GM21717 (cell line): ENCODE results near the gene DAG1.
"Not testable (repeated sequence)": the region's sequence is repeated elsewhere in the genome, so short reads cannot be mapped to it uniquely, and the experiment has no call there.

ENCODE experiments used
- ATAC-seq: cut with Tn5 transposase; IDR thresholded peaks from one replicate; pipeline ENCODE4 v1.9.1; 2021; ENCODE audit warnings: mild to moderate bottlenecking, moderate library complexity; ENCODE audit not compliant: unreplicated experiment

Gene DAG1

DNA sequence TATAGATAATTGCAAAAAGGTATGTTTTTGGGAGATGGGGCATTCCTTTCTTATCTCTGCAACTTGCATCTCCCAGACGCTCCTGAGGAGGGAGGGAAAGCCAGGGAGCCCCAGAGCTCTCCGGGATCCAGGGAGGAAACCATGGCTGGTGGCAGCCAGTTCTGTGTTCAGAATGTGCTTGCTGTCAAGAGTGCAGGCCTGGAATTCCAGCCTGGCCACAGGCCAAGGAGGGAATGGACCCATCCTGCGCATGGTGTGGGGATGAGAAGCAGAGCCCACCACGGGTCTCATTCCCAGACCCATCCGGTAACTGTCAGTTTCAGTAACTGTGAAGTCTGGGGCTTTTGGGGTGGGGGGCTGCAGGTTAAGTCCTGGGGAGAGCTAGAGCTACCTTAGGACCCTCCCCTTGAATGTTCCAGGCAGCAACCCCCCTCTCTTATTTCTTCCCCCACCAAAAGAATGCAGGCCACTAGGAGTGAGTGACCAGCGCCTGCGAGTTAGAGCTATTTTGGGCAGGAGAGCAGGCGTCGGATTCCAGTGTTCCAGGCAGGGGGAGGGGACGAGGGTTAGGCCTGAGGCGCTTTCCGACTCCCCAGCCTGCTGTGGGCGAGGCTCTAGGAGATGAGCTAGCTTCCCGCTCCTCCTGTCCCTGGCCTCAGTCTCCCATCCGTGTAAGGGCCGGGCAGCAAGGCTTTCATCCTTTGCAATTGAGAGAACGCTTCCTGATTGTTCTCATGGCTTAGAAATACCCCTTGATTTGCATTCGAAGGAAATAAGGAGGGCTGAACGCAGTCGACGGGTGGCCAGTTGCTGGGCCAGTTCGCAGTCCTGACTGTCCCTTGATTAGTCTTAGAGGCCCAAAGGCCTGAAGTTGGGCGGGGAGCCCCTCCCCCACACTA is 781 bp upstream of the DAG1 start:
- ATAC-seq = peak; percentile 14

DNA sequence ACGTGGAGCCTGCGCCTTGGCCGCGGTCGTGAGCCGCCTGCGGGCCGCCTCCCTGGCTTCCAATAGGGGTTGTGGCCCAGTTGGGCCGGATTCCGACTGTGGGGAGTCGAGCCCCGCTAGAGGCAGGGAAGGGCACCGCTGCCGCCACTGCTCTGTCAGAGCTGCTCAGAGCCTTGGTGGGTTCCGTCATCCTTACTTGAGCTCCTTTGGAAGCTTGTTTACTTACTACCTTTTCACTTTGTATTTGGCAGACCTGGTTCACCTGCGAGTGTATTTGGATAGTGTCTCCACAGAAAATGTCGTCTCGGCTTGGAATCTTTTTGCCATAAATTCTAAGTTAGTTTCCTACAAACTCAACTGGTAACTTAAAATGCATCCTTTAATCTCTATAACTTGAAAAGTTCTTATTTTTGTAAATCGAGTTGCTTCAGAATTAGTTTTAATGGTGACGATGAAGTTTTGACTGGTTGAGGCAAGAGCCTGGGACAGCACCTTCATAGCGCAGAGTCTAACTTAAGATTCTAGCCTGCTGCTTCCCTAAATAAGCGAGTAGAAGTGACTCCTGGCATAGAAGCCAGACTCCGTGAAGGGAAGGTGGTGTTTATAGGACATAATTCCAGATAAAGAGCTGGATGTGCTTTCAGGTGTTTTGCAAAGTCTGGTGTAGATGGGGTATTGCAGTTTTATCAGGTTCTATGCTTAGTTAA is 800 bp downstream of the DAG1 start:
- ATAC-seq = no peak

DNA sequence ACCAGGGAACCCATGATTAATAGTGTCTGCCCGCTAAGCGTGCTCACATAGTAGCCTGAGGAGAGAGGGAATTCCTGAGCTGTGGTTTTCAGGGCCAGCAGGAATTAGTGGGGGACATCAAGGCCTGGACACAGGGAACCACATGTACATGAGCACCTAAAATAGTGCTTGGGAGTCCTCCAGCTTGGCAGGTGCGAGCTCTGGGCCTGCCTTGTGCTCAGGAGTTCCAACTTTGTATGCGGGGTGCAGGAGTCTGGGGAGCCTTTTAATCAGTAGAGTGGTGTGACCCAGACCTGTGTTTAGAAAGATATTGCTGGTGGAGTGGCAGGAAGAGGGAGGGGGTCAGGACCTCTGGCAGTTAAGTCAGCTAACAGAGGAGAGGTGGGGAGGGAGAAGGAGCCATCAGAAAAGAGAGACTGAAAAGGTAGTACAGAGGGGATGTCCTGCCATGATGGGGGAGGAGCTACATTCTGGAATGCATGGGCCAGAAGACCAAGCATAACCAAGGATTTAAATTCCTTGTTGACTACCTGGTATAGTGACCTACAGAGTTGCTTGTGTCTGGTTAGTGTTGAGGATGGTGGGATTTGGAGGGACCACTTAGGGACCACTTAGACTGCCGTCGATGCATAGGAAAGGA is 1.9 kb downstream of the DAG1 start:
- no peak for ATAC-seq

DNA sequence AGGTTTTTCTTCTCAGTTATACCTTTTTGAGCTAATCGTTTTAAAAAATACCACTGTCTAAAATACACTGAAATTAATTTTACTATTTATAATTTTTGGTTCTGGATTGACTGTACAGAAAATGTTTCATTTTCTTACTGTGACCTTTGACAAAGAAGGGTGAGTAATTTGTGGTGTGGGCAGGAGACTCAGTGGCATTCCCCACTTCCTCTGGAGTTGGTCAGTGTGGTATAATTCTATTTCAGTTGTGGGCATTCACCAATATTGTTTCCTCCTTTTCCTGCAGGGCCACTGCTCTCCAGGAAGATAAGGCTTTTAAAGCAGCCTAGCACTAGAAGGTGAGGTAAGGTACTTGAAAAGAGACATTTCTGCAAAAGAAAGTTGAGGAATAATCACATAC is 6.5 kb downstream of the DAG1 start:
- ATAC-seq = no peak

DNA sequence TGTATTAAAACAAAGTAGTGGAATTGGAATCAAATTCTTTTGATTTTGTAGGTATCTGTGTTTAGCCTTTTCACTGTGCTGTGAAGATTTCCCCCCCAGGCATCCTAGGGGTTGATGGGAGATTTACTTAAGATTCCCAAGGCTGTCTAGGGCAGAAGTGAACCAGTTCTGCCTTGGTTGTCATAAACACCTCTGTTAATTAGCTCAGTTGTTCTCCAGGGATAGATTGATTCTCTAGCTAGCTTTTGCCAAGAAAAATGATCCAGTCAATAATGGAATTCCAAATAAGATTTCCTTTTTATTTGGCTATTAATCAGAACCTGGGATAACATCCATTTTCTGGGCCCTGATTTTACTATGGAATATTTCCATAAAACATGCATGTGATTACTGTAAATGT is 12.7 kb downstream of the DAG1 start:
- ATAC-seq = no peak

DNA sequence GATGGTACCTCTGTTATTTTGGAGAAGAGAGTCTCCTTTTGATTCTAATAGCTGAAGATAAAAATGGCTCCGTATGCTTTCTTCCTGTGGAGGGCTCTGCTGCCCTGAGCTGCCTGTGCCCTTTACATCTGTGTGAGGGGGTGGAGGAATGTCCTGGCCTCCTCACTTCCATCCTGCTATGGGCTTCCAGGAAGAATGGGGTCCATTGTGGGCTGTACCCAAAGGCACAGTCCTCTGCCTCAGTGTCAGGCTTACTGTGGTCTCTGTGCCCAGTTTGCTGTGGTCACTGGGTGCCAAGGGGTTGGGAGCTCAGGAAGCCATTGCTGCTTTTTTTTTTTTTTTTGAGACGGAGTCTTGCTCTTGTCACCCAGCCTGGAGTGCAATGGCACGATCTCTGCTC is 14.4 kb downstream of the DAG1 start:
- no peak for ATAC-seq

DNA sequence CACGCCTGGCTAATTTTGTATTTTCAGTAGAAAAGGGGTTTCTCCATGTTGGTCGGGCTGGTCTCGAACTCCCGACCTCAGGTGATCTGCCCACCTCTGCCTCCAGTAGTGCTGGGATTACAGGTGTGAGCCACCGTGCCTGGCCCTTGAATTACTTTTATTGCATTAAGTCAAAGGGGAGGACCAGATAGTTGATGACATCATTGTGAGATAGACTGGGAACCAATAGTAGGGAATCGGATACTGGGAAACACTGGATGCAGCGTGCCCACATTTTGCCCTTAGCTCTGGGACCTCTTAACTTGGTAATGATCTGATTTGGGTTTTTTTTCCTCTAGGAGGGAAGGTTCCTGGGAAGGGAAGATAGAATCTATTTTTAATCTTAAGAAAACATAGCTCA is 19.2 kb downstream of the DAG1 start:
- ATAC-seq = no peak

DNA sequence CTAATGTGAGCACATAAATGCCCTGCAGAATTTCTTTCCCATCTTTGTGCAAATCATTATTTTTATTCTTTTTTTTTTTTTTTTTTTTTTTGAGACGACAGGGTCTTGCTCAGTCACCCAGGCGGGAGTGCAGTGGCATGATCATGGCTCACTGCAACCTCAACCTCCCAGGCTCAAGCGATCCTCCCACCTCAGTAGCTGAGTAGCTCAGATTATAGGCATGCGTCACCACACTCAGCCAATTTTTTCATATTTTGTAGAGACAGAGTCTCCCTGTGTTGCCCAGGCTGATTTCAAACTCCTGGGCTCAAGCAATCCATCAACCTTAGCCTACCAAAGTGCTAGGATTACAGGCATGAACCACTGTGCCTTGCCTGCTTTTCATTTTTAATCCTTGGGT is 22.9 kb downstream of the DAG1 start:
- no peak for ATAC-seq

DNA sequence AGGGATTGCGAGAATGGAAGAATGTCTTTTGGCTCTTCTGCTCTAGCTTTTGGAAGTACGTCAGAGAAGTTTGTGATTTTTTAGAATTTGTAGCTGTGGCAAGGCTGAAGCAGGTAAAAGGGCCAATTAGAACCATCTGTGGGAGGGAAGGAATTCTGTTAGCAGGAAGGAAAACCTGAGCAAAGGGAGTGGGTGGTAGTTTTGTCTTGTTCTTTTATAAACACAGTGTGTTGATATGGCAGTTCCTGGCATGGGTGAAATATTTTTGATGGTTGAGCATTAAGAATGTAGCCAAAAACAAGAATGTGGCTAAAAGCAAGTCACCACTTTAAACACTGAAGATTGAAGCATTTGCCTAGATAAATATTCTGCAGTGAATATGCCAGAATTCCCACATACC is 23.8 kb downstream of the DAG1 start:
- no peak for ATAC-seq

DNA sequence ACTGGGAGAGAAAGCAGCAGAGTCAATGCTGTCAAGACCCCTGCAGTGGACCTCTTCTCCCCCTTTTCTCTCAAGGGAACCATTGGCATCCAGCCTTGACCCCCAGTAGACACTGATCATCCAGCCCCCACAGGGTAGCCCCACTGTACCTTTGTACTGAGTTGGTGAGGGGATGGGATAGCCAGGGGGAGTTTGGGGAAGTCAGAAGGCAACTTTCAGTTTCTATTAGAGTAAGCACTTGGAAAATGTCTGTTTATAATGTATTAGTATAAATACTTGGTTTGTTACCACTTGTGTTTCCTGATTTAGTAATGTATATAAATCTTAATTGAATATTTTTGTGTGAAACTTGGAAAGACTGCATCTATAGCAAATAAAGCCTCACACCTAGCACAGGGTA is 25.0 kb downstream of the DAG1 start:
- no peak for ATAC-seq

DNA sequence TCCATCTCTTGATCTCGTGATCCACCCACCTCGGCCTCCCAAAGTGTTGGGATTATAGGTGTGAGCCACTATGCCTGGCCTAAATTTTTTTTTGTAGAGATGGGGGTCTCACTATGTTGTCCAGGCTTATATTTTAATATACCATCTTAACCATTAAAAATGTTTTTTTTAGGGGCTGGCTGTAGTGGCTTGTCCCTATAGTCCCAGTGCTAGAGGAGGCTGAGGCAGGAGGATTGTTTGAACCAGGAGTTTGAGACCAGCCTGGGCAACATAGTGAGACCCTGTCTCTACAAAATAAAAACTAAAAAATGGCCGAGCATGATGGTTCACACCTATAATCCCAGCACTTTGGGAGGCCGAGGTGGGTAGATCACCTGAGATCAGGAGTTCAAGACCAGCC is 26.8 kb downstream of the DAG1 start:
- not testable (repeated sequence) for ATAC-seq

DNA sequence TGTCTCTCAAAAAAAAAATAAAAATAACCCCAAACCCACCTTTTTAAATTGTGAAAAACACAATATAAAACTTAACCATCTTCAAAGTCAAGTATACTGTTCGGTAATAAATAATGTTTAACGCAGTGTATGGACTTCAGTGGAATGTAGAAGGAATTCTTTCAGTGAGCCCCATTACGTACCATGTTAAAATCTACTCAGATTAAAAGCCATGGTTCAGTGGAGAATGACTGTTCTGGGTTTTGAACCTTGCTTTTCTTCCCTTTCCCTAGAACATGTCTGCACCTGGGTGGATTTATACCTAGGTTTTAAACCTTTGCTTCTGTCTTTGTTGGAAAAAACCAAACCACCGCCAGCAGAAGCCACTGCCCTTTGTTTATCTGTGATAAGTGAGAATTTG is 27.5 kb downstream of the DAG1 start:
- no peak for ATAC-seq

DNA sequence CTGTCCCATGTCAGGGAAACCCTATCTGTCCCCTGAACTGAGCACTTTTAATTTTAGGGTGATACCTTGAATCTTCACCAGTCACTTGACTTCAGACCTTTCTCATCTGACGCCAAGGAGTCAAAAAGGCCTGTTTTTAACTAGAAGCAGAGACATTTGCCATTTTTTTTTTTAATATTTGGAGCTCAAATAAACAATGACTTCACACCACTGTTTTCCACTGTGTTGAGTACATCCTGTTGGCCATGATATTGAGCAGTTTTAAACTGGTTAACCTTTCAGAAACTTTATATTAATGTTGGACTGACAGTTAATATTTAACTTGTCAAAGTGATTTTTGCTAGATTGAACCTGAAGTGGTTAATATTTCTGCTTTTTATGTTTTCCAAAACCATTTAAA is 28.2 kb downstream of the DAG1 start:
- ATAC-seq = no peak

DNA sequence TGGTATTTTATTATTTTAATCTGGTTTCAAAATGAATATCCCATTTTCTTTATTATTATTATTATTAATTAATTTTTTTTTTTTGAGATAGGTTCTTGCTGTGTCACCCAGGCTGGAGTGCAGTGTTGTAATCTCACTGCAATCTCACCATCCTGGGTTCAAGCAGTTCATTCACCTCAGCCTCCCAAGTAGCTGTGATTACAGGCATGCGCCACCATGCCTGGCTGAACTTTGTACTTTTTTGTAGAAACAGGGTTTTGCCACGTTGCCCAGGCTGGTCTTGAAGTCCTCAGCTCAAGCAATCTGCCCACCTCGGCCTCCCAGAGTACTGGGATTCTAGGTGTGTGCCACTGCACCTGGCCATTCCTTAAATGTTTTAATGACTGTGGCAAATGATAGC is 28.6 kb downstream of the DAG1 start:
- ATAC-seq = no peak

DNA sequence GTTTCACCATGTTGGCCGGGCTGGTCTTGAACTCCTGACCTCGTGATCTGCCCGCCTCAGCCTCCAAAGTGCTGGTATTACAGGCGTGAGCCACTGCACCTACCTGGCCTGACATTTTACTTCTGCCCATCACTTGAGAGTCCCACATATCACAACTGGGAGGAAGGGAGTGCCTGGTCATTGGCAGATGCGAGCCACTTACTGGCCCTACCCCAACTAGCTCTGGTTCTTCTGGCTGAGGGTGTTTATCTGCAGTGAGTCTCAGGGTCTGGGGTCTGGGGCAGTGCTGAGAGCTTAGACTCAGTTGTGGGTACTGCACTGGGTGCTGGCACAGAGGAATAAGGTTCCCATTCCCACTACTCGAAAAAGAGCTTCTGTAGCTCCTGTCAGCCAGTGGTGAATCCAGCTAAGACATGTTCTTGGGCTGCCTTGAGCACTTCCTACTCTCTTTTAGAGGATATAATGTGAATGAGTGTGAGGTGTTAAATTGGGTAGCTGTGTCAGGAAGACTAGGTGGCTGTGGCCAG is 30.2 kb downstream of the DAG1 start:
- no peak for ATAC-seq

DNA sequence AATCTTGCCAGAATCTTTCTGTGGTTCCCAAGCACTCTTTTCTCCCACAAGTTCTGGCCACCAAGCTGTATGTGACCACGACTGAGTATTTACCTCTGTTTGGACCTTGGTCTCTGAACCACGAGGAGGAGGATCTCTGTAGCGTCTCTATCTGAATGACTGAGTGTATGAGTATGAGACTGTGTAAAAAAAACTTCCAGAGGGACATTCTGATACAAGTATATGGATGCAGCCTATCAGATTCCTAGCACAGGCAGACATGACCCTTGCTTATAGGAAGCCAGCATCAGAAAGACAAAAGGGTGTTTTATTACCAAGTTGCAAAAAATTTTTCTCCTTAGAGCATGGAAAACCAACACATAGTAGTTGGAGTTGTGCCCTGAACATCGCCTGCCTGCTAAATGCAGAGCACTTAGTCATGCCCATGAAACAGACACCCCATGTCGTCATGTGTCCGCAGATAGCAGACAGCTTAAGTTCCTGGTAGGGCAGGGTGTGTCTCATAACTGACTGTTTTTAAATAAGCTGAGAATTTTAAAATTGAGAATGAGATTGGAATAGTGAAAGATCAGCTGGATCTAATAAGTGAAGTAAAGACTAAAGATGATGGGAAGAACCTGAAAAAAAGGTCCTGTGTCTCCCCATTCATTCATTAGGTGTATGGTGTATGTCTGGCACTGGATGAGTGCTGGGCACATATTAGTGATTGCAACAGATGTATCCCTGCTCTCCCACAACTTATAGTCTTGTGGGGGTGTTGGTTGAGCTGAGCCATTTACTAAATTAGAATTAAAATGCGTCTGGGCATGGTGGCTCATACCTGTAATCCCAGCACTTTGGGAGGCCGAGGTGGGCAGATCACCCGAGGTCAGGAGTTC is 30.9 kb downstream of the DAG1 start:
- ATAC-seq = no peak

DNA sequence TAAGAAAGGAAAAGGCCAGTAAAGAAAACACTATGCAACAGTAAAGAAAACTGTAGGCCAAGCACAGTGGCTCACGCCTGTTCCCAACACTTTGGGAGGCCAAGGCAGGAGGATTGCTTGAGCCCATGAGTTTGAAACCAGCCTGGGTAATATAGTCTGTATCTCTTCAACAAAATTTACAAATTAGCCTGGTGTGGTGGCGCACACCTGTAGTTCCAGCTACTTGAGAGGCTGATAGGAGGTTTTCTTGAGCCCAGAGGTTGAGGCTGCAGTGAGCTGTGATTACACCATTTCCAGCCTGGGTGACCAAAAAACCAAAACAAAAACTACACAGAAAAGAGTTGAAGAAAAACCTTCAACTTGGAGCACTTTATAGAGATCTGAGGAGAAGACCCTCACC is 31.8 kb downstream of the DAG1 start:
- no peak for ATAC-seq

DNA sequence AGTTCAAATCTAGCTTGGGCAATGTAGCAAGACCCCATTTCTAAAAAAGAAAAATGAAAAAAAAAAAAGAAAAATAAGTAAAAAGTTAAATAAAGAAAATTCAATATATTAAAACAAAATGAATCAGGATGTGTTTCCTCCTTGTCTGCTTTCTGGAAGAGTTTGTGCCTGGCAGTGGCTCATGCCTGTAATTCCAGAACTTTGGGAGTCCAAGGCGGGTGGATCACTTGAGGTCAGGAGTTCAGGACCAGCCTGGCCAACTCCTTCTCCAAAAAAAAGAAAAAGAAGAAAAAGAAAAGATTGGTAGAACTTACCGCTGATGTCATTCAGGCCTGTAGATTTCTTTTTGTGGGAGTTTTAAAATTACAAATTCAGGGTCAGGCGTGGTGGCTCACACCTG is 36.8 kb downstream of the DAG1 start:
- no peak for ATAC-seq

DNA sequence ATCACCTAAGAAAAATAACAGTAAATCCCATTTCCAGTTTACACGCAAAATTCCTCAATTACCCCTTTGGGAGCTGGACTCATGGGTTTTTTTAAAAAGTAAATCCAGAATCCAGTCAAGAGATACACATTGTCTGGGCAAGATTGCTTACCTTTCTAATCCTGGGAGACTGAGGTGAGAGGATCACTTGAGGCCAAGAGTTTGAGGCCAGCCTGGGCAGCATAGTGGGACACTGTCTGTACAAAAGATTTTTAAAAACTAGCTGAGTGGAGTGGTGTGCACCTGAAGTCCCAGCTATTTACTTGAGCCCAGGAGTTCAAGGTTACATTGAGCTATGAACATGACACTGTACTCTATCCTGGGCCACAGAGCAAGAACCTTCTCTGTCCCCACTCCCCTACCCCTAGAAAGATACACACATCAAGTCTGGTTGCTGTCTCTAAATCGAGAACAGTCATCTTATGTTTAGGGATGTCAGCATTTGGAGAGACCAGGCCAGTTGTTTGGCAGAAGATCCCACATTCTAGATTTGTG is 39.0 kb downstream of the DAG1 start:
- no peak for ATAC-seq

DNA sequence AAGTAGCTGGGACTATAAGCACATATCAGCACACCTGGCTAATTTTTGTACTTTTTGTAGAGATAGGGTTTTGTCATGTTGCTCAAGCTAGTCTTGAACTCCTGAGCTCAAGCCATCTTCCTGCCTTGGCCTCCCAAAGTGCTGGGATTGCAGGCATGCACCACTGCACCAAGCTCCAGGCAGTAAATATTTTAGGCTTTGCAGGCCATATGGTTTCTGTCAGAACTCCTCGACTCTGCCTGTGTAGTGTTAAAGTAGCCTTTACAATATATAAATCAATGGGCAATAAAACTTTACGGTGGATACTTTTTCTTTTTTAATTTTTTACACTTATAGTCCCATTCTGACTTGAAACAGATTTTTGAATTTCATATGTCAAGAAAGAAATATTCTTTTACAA is 41.6 kb downstream of the DAG1 start:
- ATAC-seq = no peak
